GM12801 (cell line): Measurements from ENCODE around the gene ZNF335.

ENCODE experiments used
- CTCF ChIP-seq: IDR thresholded peaks from one replicate; pipeline ENCODE4 v1.5.1; 2011; ENCODE audit warnings: control low read depth; ENCODE audit not compliant: insufficient read length; ENCODE audit errors: extremely low read depth

Gene ZNF335

DNA sequence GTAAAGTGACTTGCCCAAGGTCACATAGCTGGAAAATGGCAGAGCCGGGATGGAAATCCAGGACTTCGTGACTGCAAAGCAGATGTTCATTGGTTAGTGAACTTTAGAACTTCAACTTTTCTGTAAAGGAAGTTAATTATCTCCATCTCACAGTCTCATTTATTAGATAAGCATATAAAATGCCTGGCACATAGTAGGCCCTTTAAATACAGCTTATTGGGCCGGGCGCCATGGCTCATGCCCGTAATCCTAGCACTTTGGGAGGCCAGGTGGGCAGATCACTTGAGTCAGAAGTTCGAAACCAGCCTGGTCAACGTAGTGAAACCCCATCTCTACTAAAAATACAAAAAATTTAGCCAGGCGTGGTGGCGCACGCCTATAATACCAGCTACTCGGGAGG lies 35.0 kb upstream of the ZNF335 start:
- TF ChIP-seq CTCF = no peak

DNA sequence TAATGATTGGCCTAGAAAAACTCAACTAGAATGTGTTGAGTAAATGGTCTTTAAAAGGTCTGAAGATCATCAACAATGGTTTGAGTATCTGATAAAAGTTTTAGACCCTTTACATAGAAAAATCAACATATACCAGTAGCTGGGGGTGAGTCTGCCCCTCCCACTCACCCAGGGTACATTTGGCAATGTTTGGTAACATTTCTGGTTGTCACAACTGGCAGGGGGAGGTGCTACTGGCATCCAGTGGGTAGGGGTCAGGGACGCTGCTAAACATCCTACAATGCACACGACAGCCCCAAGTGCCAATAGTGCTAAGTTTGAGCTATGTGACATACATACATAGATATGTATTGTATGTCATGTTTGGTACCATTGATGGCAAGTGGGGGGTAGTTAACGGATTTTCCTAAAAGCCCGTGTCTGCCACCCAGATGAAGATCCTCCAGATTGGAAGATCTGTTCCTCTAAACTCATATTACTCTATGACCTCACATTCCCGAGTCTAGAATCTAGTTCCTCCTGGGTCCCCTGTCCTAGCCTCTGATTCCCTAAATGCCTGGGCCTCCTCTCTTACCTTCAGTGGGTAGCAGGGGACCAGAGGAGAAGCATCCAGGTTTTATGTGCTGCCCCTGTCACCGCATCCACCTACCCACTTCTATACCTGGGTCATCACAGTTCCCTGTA lies 34.2 kb upstream of the ZNF335 start:
- no peak for TF ChIP-seq CTCF

GRCh38 chr20:46004889-46005473 lies 33.0 kb upstream of the ZNF335 start:
- no peak for TF ChIP-seq CTCF

DNA sequence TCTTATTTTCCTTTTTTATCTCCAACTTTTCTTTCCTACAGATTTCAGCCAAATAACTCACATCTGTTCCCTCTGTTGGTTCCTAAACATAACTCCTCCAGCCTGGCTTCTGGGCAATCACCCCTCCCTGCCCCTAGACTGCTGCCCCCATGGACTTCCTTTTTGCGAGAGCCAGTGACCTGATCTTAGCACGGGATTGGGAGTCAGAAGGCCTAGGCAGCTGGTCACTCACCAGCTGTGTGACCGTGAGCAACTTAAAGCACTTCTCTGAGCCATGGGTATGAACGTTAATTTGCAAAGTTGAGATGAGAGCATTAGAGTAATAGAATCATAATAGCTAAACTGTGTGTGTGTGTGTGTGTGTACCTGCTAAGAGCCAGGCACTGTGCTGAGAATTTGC lies 32.2 kb upstream of the ZNF335 start:
- no peak for TF ChIP-seq CTCF

GRCh38 chr20:46002008-46002407 lies 30.0 kb upstream of the ZNF335 start:
- TF ChIP-seq CTCF = no peak

GRCh38 chr20:46001498-46001897 lies 29.5 kb upstream of the ZNF335 start:
- TF ChIP-seq CTCF = no peak

DNA sequence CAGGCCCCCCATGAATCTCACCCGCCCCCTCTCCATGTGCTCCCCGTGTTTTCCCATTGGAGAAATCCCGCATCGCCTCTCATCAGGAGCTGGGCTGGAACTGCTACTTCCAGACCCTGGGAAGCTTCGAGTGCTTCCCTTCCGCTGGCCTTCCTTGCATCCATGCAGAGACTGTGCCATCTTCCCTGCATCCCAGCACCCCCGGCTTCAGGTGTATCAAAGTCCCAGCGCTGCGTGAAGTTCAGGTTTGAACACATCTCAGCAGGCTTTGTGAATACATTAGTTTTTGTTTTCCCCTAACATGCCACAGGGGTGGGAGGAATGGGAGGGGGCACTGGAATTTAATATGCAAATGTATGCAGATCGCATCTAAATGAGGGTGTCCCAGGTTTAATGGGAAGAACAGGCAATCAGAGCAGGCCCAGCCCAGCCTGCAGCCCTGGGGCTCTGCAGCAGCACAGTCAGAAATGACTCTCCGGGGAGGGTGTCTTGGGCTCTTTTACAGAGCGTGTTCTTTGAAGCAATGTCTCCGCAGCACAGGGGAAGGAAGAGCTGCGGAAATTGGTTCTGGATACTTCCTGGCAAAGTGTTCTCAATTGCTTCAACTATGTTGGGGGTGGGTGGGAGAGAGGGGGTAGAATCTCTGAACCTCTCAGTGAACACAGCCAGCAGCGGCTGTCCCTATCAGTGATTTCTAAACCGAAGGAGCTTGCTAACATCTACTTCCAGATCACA lies 28.4 kb upstream of the ZNF335 start:
- TF ChIP-seq CTCF = no peak
